Hippocampal formation (tissue), 2 donors: ENCODE data around the gene SETD1B.
"Not testable (repeated sequence)": the region's sequence is repeated elsewhere in the genome, so short reads cannot be mapped to it uniquely, and the experiment has no call there.

Experiments
- DNase-seq, 2 donors: peaks; one replicate each; lab custom pipeline; 2025; lab: John Stamatoyannopoulos, UW

Gene SETD1B

DNA sequence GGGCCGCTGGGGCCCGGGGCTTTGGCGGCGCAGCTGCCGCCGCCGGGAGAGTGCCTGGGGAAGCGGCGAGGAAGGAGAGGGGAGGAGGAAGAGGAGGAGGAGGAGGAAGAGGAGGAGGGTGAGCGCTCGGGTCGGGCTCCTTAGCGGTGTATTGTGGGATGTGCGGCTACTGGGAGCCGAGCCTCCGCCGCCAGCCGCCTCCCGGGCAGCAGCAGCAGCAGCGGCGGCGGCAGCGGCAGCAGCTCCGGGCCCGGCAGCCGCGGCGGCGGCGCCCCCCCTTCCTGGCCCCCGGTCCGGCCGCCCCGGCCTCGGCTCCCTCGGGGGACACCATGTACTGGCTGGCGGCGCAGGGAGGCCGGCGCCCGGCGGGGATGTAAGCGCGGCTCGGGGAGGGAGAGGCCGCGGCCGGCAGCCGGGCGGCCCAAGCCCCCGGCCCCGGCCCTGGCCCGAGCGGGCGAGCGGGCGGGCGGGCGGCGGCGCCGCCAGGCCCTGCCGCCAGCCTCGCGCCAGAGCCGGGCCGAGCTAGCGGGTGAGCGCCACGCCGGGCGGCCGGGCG lies at the start of gene SETD1B:
Gene SETD1B, plus strand, starts transcription at position 149 of the 556 bp plus-strand sequence. CDS start 729 bp downstream, outside the sequence.
- peak; percentile 44 to 63 for DNase-seq

DNA sequence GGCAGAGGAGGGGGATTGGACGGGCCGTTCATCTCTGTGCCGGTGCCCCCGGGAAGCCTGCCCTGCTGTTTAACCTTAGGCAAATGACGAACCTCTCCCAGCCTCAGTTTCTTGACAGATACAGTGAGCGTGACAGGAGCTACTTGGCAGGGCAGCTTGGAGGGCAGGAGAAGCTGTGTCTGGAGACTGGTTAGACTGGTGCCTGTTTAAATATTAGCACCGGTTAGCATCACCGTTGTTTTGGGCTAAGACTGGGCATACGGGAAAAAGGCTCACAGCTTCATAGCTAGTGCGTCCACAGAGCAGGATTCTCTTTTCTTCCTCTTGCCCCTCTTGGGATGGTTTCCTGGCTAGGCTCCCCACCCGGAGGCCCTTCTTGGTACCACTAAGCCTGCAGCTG lies 49.0 kb upstream of the SETD1B start:
- no peak for DNase-seq

DNA sequence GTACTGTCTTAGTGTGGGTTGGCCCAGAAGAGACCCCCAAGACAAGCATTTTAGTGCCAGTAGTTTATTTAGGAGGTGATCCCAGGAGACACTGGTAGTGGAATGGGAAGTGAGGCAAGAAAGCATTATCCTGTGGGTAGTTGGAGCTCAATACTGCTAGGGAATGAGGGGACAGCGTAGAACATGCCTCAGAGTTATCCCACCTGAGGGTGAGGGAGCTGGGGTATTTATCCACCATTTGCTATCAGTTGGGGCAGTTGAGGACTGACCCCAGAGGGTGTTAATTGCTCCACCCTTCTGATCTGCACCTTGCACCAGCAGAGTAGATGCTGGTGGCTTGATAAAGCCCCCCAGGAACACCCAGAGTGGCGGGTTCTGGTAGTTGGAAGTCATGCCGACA lies 48.2 kb upstream of the SETD1B start:
- DNase-seq, result no peak

DNA sequence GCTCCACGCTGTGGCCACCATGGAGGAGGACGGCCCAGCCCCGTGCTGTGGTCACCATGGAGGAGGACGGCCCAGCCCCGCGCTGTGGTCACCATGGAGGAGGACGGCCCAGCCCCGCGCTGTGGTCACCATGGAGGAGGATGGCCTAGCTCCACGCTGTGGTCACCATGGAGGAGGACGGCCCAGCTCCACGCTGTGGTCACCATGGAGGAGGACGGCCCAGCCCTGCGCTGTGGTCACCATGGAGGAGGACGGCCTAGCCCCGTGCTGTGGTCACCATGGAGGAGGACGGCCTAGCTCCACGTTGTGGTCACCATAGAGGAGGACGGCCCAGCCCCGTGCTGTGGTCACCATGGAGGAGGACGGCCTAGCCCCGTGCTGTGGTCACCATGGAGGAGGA lies 45.3 kb upstream of the SETD1B start:
- DNase-seq, result not testable (repeated sequence)

DNA sequence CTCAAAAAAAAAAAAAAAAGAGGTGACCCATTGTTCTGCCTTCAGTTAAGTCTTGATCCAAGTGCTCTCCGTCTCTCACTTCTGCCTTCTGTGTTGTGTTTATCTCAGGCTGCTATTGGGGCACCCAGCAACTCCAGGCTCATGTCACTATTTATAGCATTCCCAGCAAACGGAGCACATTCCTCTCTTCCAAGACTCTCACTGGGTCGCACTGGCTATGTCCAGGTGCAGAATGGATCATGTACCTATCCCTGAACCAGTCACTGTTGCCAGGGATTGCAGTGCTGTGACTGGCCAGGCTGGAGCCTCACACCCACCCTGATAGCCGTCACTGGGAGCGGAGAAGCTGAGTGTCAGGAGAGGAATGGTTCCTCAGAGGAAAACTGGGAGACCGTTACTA lies 41.5 kb upstream of the SETD1B start:
- no peak for DNase-seq

DNA sequence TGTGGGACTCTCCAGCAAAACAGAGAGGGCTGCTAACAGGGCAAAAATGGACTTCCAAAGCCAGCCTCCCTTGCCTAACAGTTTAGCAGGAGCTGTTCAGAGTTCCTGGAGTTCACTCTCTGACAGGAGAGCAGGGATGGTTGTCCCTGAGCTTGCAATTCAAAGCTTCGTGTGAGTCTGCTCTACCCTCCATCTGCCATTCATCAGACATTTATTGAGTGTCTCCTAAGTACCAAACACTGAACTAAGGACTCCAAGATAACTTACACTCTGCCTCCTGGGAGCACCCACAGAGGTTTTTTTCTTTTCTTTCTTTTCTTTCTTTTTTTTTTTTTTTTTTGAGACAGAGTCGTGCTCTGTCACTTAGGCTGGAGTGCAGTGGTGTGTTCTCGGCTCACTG lies 39.0 kb upstream of the SETD1B start:
- no peak for DNase-seq

DNA sequence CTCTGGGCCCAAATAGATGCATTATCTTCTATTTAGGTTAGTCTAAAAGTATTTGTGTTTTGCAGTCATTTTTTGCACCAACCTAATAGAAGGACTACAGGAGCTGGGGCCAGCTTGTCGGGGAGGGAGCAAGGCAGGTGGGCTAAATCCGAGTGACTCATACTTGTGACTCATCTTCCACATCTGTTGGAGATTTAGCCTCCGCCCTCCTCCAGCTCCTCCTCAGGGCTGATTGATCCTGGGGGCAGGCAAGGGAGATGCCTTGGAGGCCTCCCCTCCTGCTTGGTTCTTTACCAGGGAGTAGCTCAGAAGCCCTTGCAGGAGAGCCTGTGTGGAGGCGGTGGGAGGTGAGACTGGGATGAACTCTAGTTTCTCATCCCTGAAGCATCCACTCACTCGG lies 38.2 kb upstream of the SETD1B start:
- DNase-seq, result no peak

DNA sequence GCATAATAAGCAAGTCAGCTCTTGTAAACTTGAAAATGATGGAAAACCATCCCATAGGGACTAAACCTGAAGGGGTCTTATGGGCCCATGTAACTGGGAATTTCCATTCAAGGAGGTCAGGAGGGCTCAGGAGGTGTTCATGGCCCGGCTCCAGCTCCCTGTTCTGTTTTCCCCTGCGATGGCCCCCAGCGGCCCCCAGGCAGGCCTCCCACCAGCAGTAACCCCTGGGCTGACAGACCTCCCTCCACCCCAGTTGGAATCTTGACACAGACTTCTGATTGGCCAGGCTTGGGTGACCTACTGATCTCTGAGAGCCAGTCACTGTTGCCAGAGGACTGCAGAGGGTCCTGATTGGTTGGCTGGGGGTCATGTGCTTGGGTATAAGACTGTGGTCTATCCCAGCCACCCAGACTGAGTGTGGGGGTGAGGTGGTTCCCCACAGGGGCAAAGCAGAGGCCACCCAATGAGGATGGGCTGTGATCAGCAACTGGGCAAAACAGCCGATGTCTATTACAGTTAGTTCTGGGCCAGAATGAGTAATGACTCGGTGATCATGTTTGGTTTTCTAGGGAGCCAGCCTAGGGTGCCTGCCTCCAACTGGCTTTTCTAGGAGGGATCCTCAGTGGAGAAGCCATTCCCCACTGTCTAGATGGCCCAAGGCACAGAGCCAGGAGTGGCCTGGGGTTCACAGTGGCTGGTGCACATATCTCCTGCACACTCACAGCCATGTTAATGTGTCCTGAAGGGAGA lies 37.3 kb upstream of the SETD1B start:
- DNase-seq, result no peak

DNA sequence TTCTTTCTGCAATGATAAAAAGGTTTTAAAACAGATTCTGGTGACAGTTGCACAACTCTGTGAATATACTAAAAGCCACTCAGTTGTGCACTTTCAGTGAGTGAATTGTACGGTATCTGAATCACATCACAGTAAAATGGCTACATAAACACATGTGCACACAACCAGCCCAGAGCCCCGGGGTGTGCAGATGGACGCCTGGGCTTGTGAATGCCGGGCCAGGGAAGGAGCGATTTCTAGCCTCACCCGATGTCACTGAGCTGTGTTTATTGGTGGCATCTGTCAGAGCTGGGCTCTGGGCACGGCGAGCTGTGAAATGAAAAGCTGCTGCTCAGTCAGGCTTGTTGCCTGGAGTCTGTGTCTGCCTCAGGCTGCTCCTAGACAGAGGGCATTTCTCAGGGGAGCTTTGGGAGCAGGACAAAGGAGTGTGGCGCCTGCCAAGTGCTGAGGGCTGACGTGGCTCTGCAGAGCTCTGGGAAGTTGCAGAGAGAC lies 36.2 kb upstream of the SETD1B start:
- DNase-seq, result peak; percentile 43 to 55

DNA sequence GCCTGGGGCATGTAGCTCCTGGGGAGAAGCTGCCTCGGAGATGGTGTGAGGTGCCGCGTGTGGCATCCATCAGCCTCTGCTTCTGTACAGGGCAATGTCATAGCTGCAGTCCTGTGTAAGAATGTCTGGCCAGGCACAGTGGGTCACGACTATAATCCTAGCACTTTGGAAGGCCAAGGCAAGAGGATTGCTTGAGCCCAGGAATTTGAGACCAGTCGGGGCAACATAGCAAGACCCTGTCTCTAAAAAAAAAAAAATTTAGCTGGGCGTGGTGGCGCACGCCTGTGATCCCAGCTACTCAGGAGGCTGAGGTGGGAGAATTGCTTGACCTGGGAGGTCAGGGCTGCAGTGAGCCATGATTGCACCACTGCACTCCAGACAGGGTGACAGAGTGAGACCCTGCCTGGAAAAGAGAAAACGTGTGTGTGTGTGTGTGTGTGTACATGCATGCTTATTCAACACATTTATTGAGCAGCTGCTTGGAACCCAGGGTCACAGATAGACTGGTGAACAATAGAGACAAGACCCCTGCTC lies 34.4 kb upstream of the SETD1B start:
- no peak for DNase-seq

DNA sequence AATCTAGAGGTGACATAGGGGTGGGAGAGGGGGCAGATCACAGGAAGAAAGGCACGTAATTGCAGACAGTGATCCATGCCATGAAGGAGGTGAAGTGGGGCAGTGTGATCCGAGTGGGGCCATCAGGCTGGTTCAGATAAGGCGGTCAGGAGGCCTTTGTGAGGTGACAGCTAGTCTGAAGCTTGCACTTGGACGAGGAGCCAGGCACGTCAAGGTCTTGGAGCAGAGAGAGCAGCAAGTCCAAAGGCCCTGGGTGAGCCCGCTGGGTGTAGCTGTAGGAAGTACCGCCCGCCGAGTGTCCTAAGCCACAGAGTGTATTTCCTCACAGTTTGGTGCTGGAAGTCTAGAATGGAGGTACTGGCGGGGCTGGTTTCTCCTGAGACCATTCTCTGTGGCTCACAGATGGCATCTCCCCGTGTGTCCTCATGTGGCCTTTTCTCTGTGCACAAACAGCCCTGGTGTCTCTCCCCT lies 33.9 kb upstream of the SETD1B start:
- no peak for DNase-seq

DNA sequence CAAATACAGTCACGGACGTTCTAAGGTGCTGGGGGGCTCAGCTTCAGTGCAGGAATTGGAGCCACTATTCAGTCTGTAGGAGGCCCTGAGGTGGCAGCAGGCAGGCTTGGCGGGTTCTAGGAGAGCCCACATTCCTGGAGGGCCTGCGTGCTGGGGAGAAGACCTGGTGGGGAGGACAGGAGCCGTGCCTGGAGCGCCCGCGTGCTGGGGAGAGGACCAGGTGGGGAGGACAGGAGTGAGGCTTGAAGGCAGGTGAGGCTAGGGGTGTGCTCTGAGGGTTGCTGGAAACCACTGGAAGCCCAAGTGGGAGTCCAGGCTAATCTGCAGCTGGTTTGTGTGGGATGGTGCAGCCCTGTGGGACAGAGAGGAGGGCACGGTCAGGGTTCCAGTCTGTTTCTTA lies 33.4 kb upstream of the SETD1B start:
- no peak for DNase-seq

DNA sequence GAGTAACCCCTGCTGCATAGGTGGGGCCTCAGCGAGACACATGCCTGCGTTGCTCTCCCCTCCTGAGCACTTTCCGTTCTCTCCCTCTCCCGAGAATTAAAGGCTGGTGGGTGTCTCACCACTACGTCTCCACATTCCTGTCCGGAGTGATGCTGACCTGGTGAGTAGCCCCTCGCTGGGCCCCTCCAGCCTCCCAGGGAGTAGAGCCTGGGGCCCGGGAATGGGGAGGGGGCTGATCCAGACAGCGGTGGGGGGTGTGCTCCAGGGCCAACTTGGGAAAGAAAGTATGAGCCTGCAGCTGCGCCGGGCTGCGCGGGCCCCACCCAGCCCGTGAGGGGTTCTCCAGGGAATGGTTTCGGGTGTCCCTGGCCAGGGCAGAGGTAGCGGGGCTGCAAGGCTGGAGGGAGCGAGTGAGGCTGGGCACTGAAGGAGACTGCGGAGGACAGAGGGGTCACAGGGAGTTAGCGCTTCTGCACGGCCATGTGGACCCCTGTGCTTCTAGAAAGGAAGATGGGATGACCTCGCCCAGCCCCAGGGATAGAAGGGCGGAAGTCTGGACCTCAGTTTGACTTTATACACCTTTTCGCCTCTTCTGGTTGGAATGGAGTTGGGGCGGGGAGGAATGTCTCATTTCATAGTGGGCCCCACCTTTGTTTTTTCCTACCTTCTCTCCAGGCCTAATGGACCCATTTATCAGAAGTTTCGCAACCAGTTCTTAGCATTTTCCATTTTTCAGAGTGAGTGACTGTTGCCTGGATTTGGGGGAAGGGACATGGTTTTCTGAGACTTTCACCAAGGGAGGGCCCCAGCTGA lies 32.8 kb upstream of the SETD1B start:
- DNase-seq, result no peak

DNA sequence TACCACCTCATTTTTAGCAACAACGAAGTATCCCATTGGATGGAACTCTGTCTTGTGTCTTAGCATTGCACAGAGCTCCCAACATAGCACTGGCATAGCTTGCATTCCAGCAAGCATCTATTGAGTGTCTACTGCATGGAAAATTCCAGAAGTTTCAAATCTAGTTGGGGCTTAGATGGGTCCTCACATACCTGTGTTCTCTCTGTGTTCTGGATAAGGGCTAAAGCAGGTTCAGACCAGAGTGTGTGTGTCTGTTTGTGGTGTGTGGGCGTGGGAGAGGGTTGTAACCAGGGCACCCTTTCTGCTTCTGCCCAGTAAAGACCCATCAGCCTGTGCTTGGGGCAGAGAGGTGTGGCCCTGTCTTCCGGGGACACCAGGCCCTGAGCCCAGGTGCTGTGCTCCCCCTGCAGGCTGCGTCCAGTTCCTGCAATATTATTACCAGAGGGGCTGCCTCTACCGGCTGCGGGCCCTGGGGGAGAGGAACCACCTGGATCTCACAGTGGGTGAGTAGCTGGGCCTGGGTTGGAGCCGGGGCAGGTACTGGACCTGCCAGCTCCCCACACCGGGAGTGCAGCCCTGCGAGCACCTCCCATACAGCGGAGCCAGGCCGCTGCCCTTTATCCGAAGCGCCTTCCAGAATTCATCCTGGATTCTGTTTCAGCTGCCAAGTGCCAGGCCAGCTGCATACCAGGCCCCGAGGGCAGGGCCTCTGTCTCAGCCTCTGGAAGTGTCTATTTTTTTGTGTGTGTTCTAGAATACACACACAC lies 30.6 kb upstream of the SETD1B start:
- DNase-seq, result peak; percentile 30 to 48

DNA sequence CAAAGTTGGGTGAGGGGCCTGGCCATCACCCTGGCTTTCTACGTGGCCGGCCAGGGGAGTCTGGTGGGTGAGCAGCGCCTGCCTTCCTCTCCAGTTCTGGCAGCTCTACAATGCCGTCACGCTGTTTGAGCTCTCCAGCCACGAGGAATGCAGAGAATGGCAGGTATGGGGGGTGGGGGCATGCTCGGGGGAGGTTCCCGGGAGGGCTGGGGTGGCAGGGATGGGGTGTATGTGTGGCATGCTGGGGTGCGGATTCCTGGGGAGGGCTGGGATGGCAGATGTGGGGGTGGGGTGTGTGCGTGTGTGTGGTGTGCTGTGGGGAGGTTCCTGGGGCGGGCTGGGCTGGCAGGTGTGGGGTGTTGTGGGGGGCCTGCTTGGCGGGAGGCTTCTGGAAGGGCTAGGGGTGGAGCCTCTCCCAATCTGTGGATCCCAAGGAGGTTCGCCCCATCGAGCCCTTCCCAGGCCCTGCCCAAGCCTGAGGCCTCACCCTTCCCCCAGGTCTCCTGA lies 28.8 kb upstream of the SETD1B start:
- no peak for DNase-seq

DNA sequence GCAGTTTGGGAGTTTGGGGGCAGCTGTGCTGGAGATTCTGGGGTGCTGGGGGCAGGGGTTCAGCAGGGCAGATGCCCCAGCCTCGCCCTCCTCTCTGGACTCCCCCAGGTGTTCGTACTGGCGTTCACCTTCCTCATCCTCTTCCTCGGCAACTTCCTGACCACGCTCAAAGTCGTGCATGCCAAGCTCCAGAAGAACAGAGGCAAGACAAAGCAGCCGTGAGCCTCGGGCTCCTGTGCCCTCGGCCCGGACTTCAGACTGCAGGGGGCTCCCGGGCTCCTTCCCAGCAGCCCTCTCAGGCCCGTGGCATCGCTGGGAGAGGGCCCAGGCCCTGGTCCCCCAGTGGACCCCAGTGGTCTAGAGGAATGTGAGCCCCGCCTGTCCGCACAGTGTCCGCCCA lies 28.3 kb upstream of the SETD1B start:
- DNase-seq, result no peak

DNA sequence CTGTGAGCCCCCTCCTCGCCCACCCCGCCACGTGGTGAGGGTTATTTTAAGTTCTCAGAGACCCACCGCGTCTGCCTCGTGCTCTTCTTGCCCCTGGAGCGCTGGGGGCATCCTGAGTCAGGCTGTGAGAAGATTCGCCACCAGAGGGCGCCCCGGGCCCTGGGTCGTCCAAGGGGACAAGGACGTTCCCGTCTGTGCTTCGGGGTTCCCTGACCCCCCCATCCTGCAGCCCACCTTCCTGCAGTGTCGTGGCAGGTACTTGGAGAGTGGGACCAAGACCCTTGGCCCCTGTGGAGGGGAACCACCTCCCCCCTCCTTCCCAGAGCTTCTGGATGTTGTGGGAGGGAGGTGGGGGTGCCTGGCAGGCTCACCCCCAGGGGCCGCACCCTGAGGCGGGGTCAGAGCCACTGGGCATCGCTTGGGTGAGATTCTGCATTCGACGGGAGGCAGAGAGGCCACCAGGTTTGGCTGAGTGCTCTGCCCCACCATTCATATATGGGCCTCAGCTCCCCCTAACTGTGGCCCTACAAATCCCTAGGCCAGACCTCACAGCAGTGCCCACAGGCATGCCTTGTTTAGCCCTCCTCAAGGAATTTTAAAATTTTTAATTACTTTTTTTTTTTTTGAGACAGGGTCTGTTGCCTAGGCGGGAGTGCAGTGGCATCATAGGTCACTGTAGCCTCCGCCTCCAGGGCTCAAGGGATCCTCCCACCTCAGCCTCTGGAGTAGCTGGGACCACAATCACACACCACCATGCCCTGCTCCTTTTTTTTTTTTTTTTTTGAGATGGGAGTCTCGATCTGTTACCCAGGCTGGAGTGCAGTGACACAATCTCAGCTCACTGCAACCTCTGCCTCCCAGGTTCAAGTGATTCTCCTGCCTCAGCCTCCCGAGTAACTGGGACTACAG lies 27.4 kb upstream of the SETD1B start:
- DNase-seq, result peak in 1 of 2 donors; percentile 51

DNA sequence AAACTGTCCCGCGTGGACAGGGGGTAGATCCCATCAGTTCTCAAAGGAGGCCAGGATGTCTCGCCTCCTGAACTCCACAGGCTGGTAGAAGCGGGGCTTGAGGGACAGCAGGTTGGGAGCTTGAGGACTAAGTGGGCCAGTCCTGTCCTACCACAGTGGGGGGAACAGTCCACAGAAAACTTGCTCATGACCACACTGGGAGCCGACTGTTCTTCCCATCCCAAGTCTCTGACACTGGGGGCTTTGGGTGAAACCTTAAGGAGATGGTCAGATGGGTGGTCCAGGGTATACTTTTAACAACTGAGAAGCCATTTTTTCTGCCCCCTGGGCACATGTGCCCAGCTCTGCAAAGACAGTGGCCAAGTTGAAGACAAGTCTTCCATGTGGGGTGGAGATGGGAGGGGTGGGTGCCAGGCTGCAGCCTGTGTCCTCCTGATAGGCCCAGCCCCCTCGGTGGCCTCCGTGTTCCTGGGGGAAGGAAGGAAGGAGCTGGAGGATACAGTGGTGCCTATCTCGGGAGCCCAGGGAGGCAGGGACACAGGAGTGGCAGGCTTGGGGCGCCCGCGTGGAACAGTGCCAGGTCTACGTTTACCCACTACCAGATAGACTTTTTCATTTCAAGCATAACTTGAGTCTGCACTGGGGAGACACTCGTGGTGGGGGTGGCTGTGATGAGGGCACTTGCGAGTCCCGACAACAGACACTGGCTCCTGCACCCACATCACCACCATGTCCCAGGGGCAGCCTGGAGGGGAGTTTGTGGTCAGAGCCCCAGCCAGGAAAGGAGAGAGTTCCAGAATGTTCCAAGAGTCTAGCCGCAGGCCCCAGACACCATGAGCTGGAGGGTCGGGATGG lies 25.0 kb upstream of the SETD1B start:
- no peak for DNase-seq

DNA sequence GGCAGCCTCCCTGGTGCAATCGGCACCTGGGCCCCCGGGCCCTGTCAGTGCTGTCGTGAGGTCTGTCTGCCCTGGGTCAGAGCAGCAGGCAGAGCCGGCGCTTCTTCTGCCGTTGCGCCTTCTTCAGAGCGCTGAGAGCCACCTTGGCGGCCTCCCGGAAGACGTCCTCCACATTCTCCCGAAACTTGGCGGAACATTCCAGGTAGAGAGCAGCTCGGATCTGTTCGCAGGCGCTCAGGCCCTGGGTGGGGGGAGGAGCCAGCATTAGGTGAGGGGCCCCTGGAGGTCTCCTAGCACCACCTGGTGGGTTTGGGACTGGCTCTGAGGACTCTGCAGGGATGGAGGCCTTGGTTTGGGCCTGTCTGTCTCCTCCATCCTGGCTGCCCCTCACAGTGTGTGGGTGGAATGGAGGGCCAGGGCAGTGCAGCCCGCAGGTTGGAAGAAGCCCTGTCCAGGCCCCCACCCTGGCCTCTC lies 24.4 kb upstream of the SETD1B start:
- DNase-seq, result no peak
